HEK293 (cell line): Measurements from ENCODE around the gene CPO.

ENCODE experiments used
- CTCF ChIA-PET: fragments of 350-600 bp; formaldehyde crosslinking; extraction: SDS; loops from one replicate; lab custom pipeline; 2021; ENCODE audit warnings: antibody characterized with exemption; lab: Yijun Ruan, JAX
- POLR2A ChIA-PET: fragments of 300-600 bp; formaldehyde crosslinking; extraction: SDS; loops from one replicate; lab custom pipeline; 2020; ENCODE audit warnings: antibody characterized with exemption, inconsistent platforms; lab: Yijun Ruan, JAX
- H3K27ac ChIP-seq: fragments of 200-500 bp; sonication (Bioruptor generic); 2 replicates; pipeline ENCODE4 v1.5.1; 2014; ENCODE audit warnings: low read depth, low read length, control low read depth, inconsistent platforms; ENCODE audit errors: extremely low read depth
- H3K36me3 ChIP-seq, 2 experiments: fragments of 200-500 bp in 1 of 2; sonication (Bioruptor generic) in 1 of 2; 1 replicate in 1 of 2; 2 replicates in 1 of 2; pipeline ENCODE4 v1.5.1; 2014 to 2017; ENCODE audit warnings: inconsistent platforms in 2 of 2, low read length in 2 of 2; ENCODE audit not compliant: control insufficient read depth in 2 of 2, insufficient read depth in 1 of 2
- H3K4me1 ChIP-seq: fragments of 200-500 bp; sonication (Bioruptor generic); 2 replicates; pipeline ENCODE4 v1.5.1; 2014; ENCODE audit warnings: mild to moderate bottlenecking, low read length, inconsistent platforms; ENCODE audit not compliant: control insufficient read depth, insufficient read depth
- H3K4me3 ChIP-seq: 2 replicates; pipeline ENCODE4 v1.5.1; 2011; ENCODE audit warnings: low read depth, mild to moderate bottlenecking, control low read depth, low read length, moderate library complexity
- H3K9me3 ChIP-seq: fragments of 200-500 bp; sonication (Bioruptor generic); 2 replicates; pipeline ENCODE4 v1.5.1; 2014; ENCODE audit warnings: low read depth, low read length, inconsistent platforms; ENCODE audit not compliant: control insufficient read depth, insufficient read depth
- ELK4 ChIP-seq: IDR thresholded peaks from 2 replicates; pipeline ENCODE4 v1.6.1; 2011; ENCODE audit warnings: mild to moderate bottlenecking, low read depth, low read length, borderline replicate concordance
- GFI1B ChIP-seq: fragments of 450-650 bp; formaldehyde crosslinking; IDR thresholded peaks from 2 replicates; pipeline ENCODE4 v1.5.1; 2016; ENCODE audit warnings: missing biosample characterization, missing genetic modification characterization
- INSM2 ChIP-seq: fragments of 450-650 bp; formaldehyde crosslinking; IDR thresholded peaks from 2 replicates; pipeline ENCODE4 v1.5.1; 2016; ENCODE audit warnings: missing biosample characterization, missing genetic modification characterization
- PRDM4 ChIP-seq: fragments of 450-650 bp; formaldehyde crosslinking; IDR thresholded peaks from 2 replicates; pipeline ENCODE4 v1.5.1; 2017; ENCODE audit warnings: missing biosample characterization, missing genetic modification characterization
- WT1 ChIP-seq: fragments of 450-650 bp; formaldehyde crosslinking; IDR thresholded peaks from 2 replicates; pipeline ENCODE4 v1.5.1; 2016; ENCODE audit warnings: missing biosample characterization, missing genetic modification characterization
- ZNF114 ChIP-seq: fragments of 450-650 bp; formaldehyde crosslinking; IDR thresholded peaks from 2 replicates; pipeline ENCODE4 v1.5.0; 2017; ENCODE audit warnings: missing biosample characterization, missing genetic modification characterization
- ZNF121 ChIP-seq: fragments of 450-650 bp; formaldehyde crosslinking; IDR thresholded peaks from 2 replicates; pipeline ENCODE4 v1.5.1; 2016; ENCODE audit warnings: missing biosample characterization, missing genetic modification characterization
- ZNF133 ChIP-seq: fragments of 450-650 bp; formaldehyde crosslinking; IDR thresholded peaks from 2 replicates; pipeline ENCODE4 v1.5.1; 2016; ENCODE audit warnings: missing biosample characterization, missing genetic modification characterization
- ZNF138 ChIP-seq: fragments of 450-650 bp; formaldehyde crosslinking; IDR thresholded peaks from 2 replicates; pipeline ENCODE4 v1.5.1; 2016; ENCODE audit warnings: missing biosample characterization, missing genetic modification characterization, borderline replicate concordance
- ZNF214 ChIP-seq: fragments of 450-650 bp; formaldehyde crosslinking; IDR thresholded peaks from 2 replicates; pipeline ENCODE4 v1.5.1; 2017; ENCODE audit warnings: missing biosample characterization, mild to moderate bottlenecking, missing genetic modification characterization, borderline replicate concordance
- ZNF23 ChIP-seq: fragments of 450-650 bp; formaldehyde crosslinking; IDR thresholded peaks from 2 replicates; pipeline ENCODE4 v1.5.1; 2016; ENCODE audit warnings: missing biosample characterization, missing genetic modification characterization, borderline replicate concordance
- ZNF324 ChIP-seq: fragments of 450-650 bp; formaldehyde crosslinking; IDR thresholded peaks from 2 replicates; pipeline ENCODE4 v1.5.1; 2016; ENCODE audit warnings: missing biosample characterization, missing genetic modification characterization
- ZNF335 ChIP-seq: fragments of 450-650 bp; formaldehyde crosslinking; conservative IDR thresholded peaks from 2 replicates; pipeline ENCODE4 v1.5.1; 2016; ENCODE audit warnings: missing biosample characterization, missing genetic modification characterization
- ZNF391 ChIP-seq: fragments of 450-650 bp; formaldehyde crosslinking; IDR thresholded peaks from 2 replicates; pipeline ENCODE4 v1.5.1; 2016; ENCODE audit warnings: low read depth, missing biosample characterization, missing genetic modification characterization, borderline replicate concordance
- ZNF433 ChIP-seq: fragments of 450-650 bp; formaldehyde crosslinking; IDR thresholded peaks from 2 replicates; pipeline ENCODE4 v1.5.1; 2016; ENCODE audit warnings: missing biosample characterization, missing genetic modification characterization, low read depth
- ZNF501 ChIP-seq: fragments of 450-650 bp; formaldehyde crosslinking; IDR thresholded peaks from 2 replicates; pipeline ENCODE4 v1.5.1; 2016; ENCODE audit warnings: missing biosample characterization, missing genetic modification characterization
- ZNF510 ChIP-seq: fragments of 450-650 bp; formaldehyde crosslinking; IDR thresholded peaks from 2 replicates; pipeline ENCODE4 v1.5.1; 2018; ENCODE audit warnings: mild to moderate bottlenecking, missing genetic modification characterization, missing biosample characterization; ENCODE audit not compliant: insufficient replicate concordance
- ZNF521 ChIP-seq: fragments of 450-650 bp; formaldehyde crosslinking; IDR thresholded peaks from 2 replicates; pipeline ENCODE4 v1.5.1; 2017; ENCODE audit warnings: missing biosample characterization, mild to moderate bottlenecking, missing genetic modification characterization
- ZNF529 ChIP-seq: fragments of 450-650 bp; formaldehyde crosslinking; IDR thresholded peaks from 2 replicates; pipeline ENCODE4 v1.5.1; 2017; ENCODE audit warnings: missing genetic modification characterization, missing biosample characterization; ENCODE audit not compliant: insufficient replicate concordance
- ZNF664 ChIP-seq: fragments of 450-650 bp; formaldehyde crosslinking; IDR thresholded peaks from 2 replicates; pipeline ENCODE4 v1.5.1; 2016; ENCODE audit warnings: missing biosample characterization, missing genetic modification characterization
- ZNF704 ChIP-seq: fragments of 450-650 bp; formaldehyde crosslinking; IDR thresholded peaks from 2 replicates; pipeline ENCODE4 v1.5.1; 2016; ENCODE audit warnings: missing biosample characterization, missing genetic modification characterization
- ZNF768 ChIP-seq: fragments of 450-650 bp; formaldehyde crosslinking; IDR thresholded peaks from 2 replicates; pipeline ENCODE4 v1.5.1; 2018; ENCODE audit warnings: missing biosample characterization, mild to moderate bottlenecking, missing genetic modification characterization
- ZNF777 ChIP-seq: fragments of 450-650 bp; formaldehyde crosslinking; IDR thresholded peaks from 2 replicates; pipeline ENCODE4 v1.5.1; 2017; ENCODE audit warnings: missing biosample characterization, missing genetic modification characterization, borderline replicate concordance
- ZNF785 ChIP-seq: fragments of 450-650 bp; formaldehyde crosslinking; IDR thresholded peaks from 2 replicates; pipeline ENCODE4 v1.5.1; 2016; ENCODE audit warnings: missing biosample characterization, missing genetic modification characterization
- ZNF791 ChIP-seq: fragments of 450-650 bp; formaldehyde crosslinking; IDR thresholded peaks from 2 replicates; pipeline ENCODE4 v1.5.1; 2016; ENCODE audit warnings: missing biosample characterization, missing genetic modification characterization
- ZXDB ChIP-seq: fragments of 450-650 bp; formaldehyde crosslinking; IDR thresholded peaks from 2 replicates; pipeline ENCODE4 v1.5.1; 2016; ENCODE audit warnings: missing biosample characterization, missing genetic modification characterization

Gene CPO

GRCh38 chr2:206970589-206971360 lies 31.5 kb downstream of the CPO start:
- no peaks in the 10 kb centered on the region for H3K4me1 ChIP-seq
- H3K36me3 ChIP-seq: no peaks in the 10 kb centered on the region
- H3K27ac ChIP-seq: no peak overlapping the region
- TF ChIP-seq ZNF391 (tag by site-specific recombination) (no peak), ZNF529 (tag by site-specific recombination) (no peak), ZNF133 (tag by site-specific recombination) (no peak), ZNF704 (no peak)
- no peaks in the 10 kb centered on the region for H3K9me3 ChIP-seq
- H3K4me3 ChIP-seq: no peak overlapping the region
- ChIA-PET CTCF (no interaction called here), POLR2A (no interaction called here)

- Histone ChIP-seq H3K9me3 (no peaks in the 10 kb centered on the region), H3K4me1 (no peaks in the 10 kb centered on the region), H3K4me3 (no peak overlapping the region), H3K27ac (no peak overlapping the region), H3K36me3 (no peaks in the 10 kb centered on the region)
- ChIA-PET CTCF (interaction anchor here (0.7 kb wide), 1 partner anchor 386 kb away, joined by 3 read pairs; no protein-coding TSS in a partner anchor), POLR2A (no interaction called here)
- TF ChIP-seq ZNF23: no peak
- no peak for TF ChIP-seq ZNF777 (tag by site-specific recombination)
- TF ChIP-seq ZNF664 (tag by site-specific recombination): no peak
- no peak for TF ChIP-seq ELK4
- TF ChIP-seq ZXDB (tag by site-specific recombination): no peak
- TF ChIP-seq ZNF768: no peak
- TF ChIP-seq GFI1B (tag by site-specific recombination): no peak
- TF ChIP-seq ZNF114: no peak
- no peak for TF ChIP-seq ZNF121
- TF ChIP-seq ZNF335: no peak
- no peak for TF ChIP-seq PRDM4 (tag by site-specific recombination)
- TF ChIP-seq ZNF529 (tag by site-specific recombination): no peak
- no peak for TF ChIP-seq ZNF791 (tag by site-specific recombination)
- TF ChIP-seq ZNF214 (tag by site-specific recombination): no peak
- TF ChIP-seq, all 188 proteins: peak for 0
Measured at GRCh38 chr2:206971805-206972204, 32.5 kb downstream of the CPO start.

GRCh38 chr2:206974551-206974950 lies 35.2 kb downstream of the CPO start:
- CTCF ChIA-PET: interaction anchor here (0.6 kb wide), 1 partner anchor 302 kb away, joined by 3 read pairs; no protein-coding TSS in a partner anchor
- H3K27ac ChIP-seq: no peak overlapping the region
- no peak overlapping the region for H3K4me3 ChIP-seq
- no peaks in the 10 kb centered on the region for H3K4me1 ChIP-seq
- POLR2A ChIA-PET: no interaction called here
- H3K9me3 ChIP-seq: no peaks in the 10 kb centered on the region
- no peaks in the 10 kb centered on the region for H3K36me3 ChIP-seq
- TF ChIP-seq WT1 (tag by site-specific recombination): no peak
- TF ChIP-seq INSM2: no peak
- TF ChIP-seq ZNF785 (tag by site-specific recombination): no peak
- TF ChIP-seq ZNF510 (tag by site-specific recombination): no peak
- no peak for TF ChIP-seq ZNF501 (tag by site-specific recombination)
- TF ChIP-seq ZNF138 (tag by site-specific recombination): no peak
- TF ChIP-seq ZNF324: no peak
- TF ChIP-seq ZNF521: no peak
- TF ChIP-seq ZNF433 (tag by site-specific recombination): no peak
